CD4-positive, alpha-beta memory T cell (primary cell): Measurements from ENCODE around the gene IPO4. TPM values are rescaled to one million over a fixed set of nuclear protein-coding genes. Genes with fewer than 3 reads are reported as not detected.
A peak's percentile ranks its signal among the peaks of the same experiment; 100 is the strongest.

Source experiments
- CTCF ChIA-PET: fragments of 350-600 bp; sonication (Branson Sonifier 250); formaldehyde crosslinking; loops from one replicate; lab custom pipeline; 2021; ENCODE audit warnings: inconsistent platforms; ENCODE audit not compliant: partially characterized antibody; lab: Charles Lee
- POLR2A ChIA-PET: fragments of 350-600 bp; sonication (Branson Sonifier 250); formaldehyde crosslinking; loops from one replicate; lab custom pipeline; 2021; ENCODE audit not compliant: partially characterized antibody; lab: Charles Lee
- DNase-seq, 5 donors: peaks; one replicate each; pipeline versions ENCODE4 v3.0.0 to v3.0.0-alpha.2; 2020 to 2022; ENCODE audit warnings: mixed read lengths in 1 of 5
- H3K27ac ChIP-seq: one replicate; pipeline ENCODE4 v1.7.0; 2013; ENCODE audit warnings: low read depth, low read length
- H3K27me3 ChIP-seq: 2 replicates; pipeline ENCODE4 v1.7.0; 2013; ENCODE audit warnings: mild to moderate bottlenecking, low read length, moderate library complexity; ENCODE audit not compliant: insufficient read depth
- H3K36me3 ChIP-seq: 2 replicates; pipeline ENCODE4 v1.7.0; 2013; ENCODE audit warnings: mild to moderate bottlenecking, low read length, moderate library complexity; ENCODE audit not compliant: insufficient read depth
- H3K4me1 ChIP-seq: 2 replicates; pipeline ENCODE4 v1.7.0; 2013; ENCODE audit warnings: mild to moderate bottlenecking, low read length, moderate library complexity; ENCODE audit not compliant: insufficient read depth
- H3K4me3 ChIP-seq, 2 donors: one replicate each; pipeline ENCODE4 v1.7.0; 2013; ENCODE audit warnings: low read length in 2 of 2, mild to moderate bottlenecking in 1 of 2
- H3K9me3 ChIP-seq, 2 donors: one replicate each; pipeline ENCODE4 v1.7.0; 2013; ENCODE audit warnings: low read length in 2 of 2, control low read depth in 1 of 2; ENCODE audit not compliant: control insufficient read depth in 1 of 2
- H3K27ac Mint-ChIP-seq, 7 donors: one replicate each; pipeline ENCODE4 v1.8.0; 2020 to 2021; ENCODE audit warnings: mixed read lengths in 7 of 7, mild to moderate bottlenecking in 6 of 7, inconsistent platforms in 3 of 7, moderate library complexity in 3 of 7
- H3K27me3 Mint-ChIP-seq, 2 donors: one replicate each; pipeline ENCODE4 v1.8.0; 2020 to 2021; ENCODE audit warnings: mixed read lengths in 2 of 2
- H3K36me3 Mint-ChIP-seq, 2 donors: one replicate each; pipeline ENCODE4 v1.8.0; 2020 to 2021; ENCODE audit warnings: mixed read lengths in 2 of 2, inconsistent platforms in 1 of 2, mild to moderate bottlenecking in 1 of 2
- H3K4me1 Mint-ChIP-seq, 4 donors: one replicate each; pipeline ENCODE4 v1.8.0; 2020 to 2021; ENCODE audit warnings: mixed read lengths in 4 of 4, mild to moderate bottlenecking in 1 of 4
- H3K4me3 Mint-ChIP-seq, 8 donors: one replicate each; pipeline ENCODE4 v1.8.0; 2020 to 2021; ENCODE audit warnings: mixed read lengths in 8 of 8, mild to moderate bottlenecking in 7 of 8, moderate library complexity in 6 of 8, inconsistent platforms in 3 of 8
- H3K9me3 Mint-ChIP-seq, 8 donors: one replicate each; pipeline ENCODE4 v1.8.0; 2020 to 2021; ENCODE audit warnings: mixed read lengths in 8 of 8, mild to moderate bottlenecking in 5 of 8, inconsistent platforms in 3 of 8, moderate library complexity in 1 of 8
- intact Hi-C: fragments of 100-400 bp; cut with micrococcal nuclease; formaldehyde crosslinking; loops from one replicate; pipeline ENCODE4 v1.15.1; 2023
- polyA plus RNA-seq, 2 donors: library from polyadenylated mRNA; unstranded; fragments of 300-500 nt; fragmentation: Illumina TruSeq; gene quantifications; one replicate each; pipeline ENCODE4 v1.2.3, GENCODE V29; 2021
- total RNA-seq, 2 experiments: library from RNA; stranded (reverse); gene quantifications; one replicate each; pipeline ENCODE4 v1.2.3, GENCODE V29; 2021

Gene IPO4
- total and polyA plus RNA-seq, 4 experiments from 2014 or later = 19.8 to 30.2 (median 21.3) TPM

DNA sequence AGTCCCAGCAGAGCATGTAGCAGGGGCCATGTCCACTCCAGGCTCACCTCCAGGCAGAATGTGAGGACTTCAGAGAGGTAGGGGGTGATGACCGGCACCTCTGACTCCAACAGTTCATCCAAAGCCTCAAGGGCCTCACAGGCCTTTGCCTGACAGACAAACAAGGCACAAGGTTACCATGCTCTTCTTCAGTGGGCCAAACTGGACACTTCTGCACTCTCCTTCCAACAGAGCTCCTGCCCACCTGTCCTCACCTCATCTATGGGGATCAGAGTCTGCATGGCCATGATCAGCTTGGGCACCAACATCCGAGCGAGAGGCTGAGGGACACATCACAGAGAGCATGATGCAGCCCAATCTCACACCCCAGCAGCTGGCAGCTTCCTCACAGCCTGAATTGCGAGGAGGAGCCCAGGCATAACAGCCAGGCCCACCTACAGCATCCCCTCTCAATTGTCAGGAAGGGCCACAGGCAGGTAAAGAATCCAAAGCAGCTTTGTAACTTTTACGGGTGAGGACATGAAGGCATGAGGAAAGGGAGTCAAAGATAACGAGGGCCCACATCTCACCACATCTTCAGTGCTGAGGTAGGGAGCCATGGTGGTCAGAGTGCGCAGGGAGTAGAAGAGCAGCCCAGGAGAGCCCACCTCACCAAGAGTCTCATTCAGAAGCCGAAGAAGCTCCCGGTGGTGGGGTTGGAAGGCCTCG lies 1.6 kb downstream of the IPO4 start:
- Histone ChIP-seq H3K27ac (no peak overlapping the region), H3K4me3 (no peak overlapping the region), H3K4me1 (peaks cover 23% of the 10 kb centered on the region), H3K9me3 (no peaks in the 10 kb centered on the region), H3K36me3 (peaks cover 36% of the 10 kb centered on the region), H3K27me3 (no peaks in the 10 kb centered on the region)
- Mint-ChIP-seq H3K36me3 (peaks cover 8 to 52% of the 10 kb centered on the region in 2 donors), H3K27ac (peak overlapping the region in 6 of 7 donors; percentile 53 to 96 (median 80)), H3K9me3 (no peaks in the 10 kb centered on the region), H3K4me1 (peaks cover 15 to 44% (median 27%) of the 10 kb centered on the region in 4 donors), H3K27me3 (no peaks in the 10 kb centered on the region), H3K4me3 (peak overlapping the region; percentile 36 to 96 (median 70))
- ChIA-PET POLR2A (interaction anchor here (1.0 to 5.6 kb wide), 9 partner anchors 9 to 73 kb away, joined by 3 to 75 read pairs (median 22); partner anchors contain the start of genes CHMP4A, DCAF11, IRF9 and MDP1), CTCF (interaction anchor here (0.8 to 3.9 kb wide), 3 partner anchors 25 to 29 kb away, joined by 3 to 15 read pairs (median 11); partner anchors contain the start of genes CHMP4A, IRF9 and MDP1)
- intact Hi-C loops = no loop called here
- DNase-seq = no peak

DNA sequence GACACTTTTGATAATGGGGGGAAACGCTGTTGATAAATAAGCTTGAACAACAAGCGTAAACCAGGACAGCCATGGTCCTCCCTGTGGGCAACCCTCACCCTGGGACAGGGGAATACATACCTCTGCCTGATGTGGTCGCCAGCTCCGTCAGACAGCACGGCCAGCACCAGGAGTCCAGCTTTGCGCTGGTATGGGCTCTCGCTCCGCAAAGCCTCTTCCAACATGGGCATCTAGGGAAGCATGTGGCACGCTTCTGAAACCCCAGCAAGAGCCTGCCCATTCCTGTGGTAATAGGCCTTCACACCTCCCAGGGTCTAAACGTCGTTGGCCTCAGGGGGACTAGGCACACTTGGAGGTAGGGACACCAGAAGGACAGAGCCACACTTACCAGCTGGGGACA lies 2.9 kb downstream of the IPO4 start:
- H3K36me3 ChIP-seq = peaks cover 39% of the 10 kb centered on the region
- no peaks in the 10 kb centered on the region for H3K27me3 Mint-ChIP-seq
- intact Hi-C loops = no loop called here
- peaks cover 17 to 42% (median 26%) of the 10 kb centered on the region in 4 donors for H3K4me1 Mint-ChIP-seq
- no peak overlapping the region for H3K4me3 ChIP-seq
- no peaks in the 10 kb centered on the region for H3K27me3 ChIP-seq
- no peak for DNase-seq
- H3K27ac ChIP-seq = no peak overlapping the region
- H3K4me3 Mint-ChIP-seq = no peak overlapping the region
- H3K9me3 ChIP-seq = no peaks in the 10 kb centered on the region
- H3K9me3 Mint-ChIP-seq = no peaks in the 10 kb centered on the region
- ChIA-PET POLR2A (interaction anchor here (0.8 to 5.6 kb wide), 7 partner anchors 10 to 71 kb away, joined by 3 to 75 read pairs (median 5); partner anchors contain the start of genes CHMP4A, DCAF11, IRF9 and NRL), CTCF (interaction anchor here (1.0 to 1.8 kb wide), 6 partner anchors 21 to 148 kb away, joined by 3 to 4 read pairs (median 4); partner anchors contain the start of genes DCAF11, IRF9 and NRL)
- H3K4me1 ChIP-seq = peaks cover 23% of the 10 kb centered on the region
- peak overlapping the region in 3 of 7 donors; percentile 42 to 64 (median 60) for H3K27ac Mint-ChIP-seq
- peaks cover 11 to 56% of the 10 kb centered on the region in 2 donors for H3K36me3 Mint-ChIP-seq

DNA sequence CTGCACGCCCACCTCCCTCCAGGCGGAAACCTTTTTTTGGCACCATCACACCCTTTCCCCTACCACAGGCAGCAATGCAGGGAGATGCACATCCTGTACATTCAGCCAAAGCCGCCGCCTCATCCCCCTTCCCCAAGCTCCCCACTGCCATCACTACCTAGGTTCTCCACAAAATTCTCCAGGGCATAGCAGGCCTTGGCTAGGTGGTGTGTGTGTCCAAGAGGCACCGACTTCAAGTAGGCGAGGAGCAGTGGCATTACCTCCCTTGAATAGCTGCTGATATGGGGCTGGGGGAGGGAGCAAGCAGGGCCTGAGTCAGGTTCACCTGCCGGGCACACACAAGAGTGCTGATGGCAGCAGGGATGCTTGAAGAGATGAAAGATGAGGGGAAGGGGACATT lies 3.6 kb downstream of the IPO4 start:
- peaks cover 23% of the 10 kb centered on the region for H3K4me1 ChIP-seq
- CTCF ChIA-PET = interaction anchor here (1.0 to 1.8 kb wide), 6 partner anchors 20 to 149 kb away, joined by 3 to 4 read pairs (median 4); partner anchors contain the start of genes DCAF11, IRF9 and NRL
- POLR2A ChIA-PET = interaction anchor here (0.8 to 5.6 kb wide), 5 partner anchors 23 to 70 kb away, joined by 3 to 75 read pairs (median 5); partner anchors contain the start of genes CHMP4A, DCAF11, IRF9 and NRL
- H3K36me3 Mint-ChIP-seq = peaks cover 16 to 58% of the 10 kb centered on the region in 2 donors
- no peaks in the 10 kb centered on the region for H3K27me3 ChIP-seq
- H3K4me1 Mint-ChIP-seq = peaks cover 18 to 38% (median 25%) of the 10 kb centered on the region in 4 donors
- H3K27me3 Mint-ChIP-seq = no peaks in the 10 kb centered on the region
- H3K27ac Mint-ChIP-seq = peak overlapping the region in 2 of 7 donors; percentile 22 to 60
- H3K4me3 ChIP-seq = no peak overlapping the region
- no peak for DNase-seq
- H3K27ac ChIP-seq = no peak overlapping the region
- H3K36me3 ChIP-seq = peaks cover 42% of the 10 kb centered on the region
- intact Hi-C loops = no loop called here
- no peaks in the 10 kb centered on the region for H3K9me3 ChIP-seq
- H3K4me3 Mint-ChIP-seq = no peak overlapping the region
- no peaks in the 10 kb centered on the region for H3K9me3 Mint-ChIP-seq

GRCh38 chr14:24184104-24184970 lies 4.3 kb downstream of the IPO4 start:
- Histone ChIP-seq H3K4me1 (peaks cover 22% of the 10 kb centered on the region), H3K36me3 (peaks cover 48% of the 10 kb centered on the region), H3K4me3 (no peak overlapping the region), H3K9me3 (no peaks in the 10 kb centered on the region), H3K27ac (no peak overlapping the region), H3K27me3 (no peaks in the 10 kb centered on the region)
- CTCF ChIA-PET = interaction anchor here (0.7 to 1.8 kb wide), 4 partner anchors 19 to 247 kb away, joined by 3 to 4 read pairs (median 4); partner anchors contain the start of gene IRF9
- Mint-ChIP-seq H3K27me3 (no peaks in the 10 kb centered on the region), H3K9me3 (no peaks in the 10 kb centered on the region), H3K27ac (no peak overlapping the region), H3K4me3 (no peak overlapping the region), H3K4me1 (peaks cover 14 to 33% (median 22%) of the 10 kb centered on the region in 4 donors), H3K36me3 (peaks cover 18 to 62% of the 10 kb centered on the region in 2 donors)
- intact Hi-C loops = no loop called here
- POLR2A ChIA-PET = interaction anchor here (1.2 to 5.6 kb wide), 4 partner anchors 11 to 36 kb away, joined by 3 to 75 read pairs (median 24); partner anchors contain the start of genes CHMP4A, IRF9, PSME2 and RNF31
- DNase-seq = peak in 1 of 5 donors; percentile 32

GRCh38 chr14:24183014-24183481 lies 5.6 kb downstream of the IPO4 start:
- DNase-seq = no peak
- peak overlapping the region in 3 of 7 donors; percentile 41 to 59 (median 57) for H3K27ac Mint-ChIP-seq
- ChIA-PET POLR2A (interaction anchor here (0.8 kb wide), 1 partner anchor 12 kb away, joined by 3 read pairs; the partner anchor contains the start of gene TM9SF1), CTCF (interaction anchor here (0.9 kb wide), 1 partner anchor 75 kb away, joined by 3 read pairs; no protein-coding TSS in a partner anchor)
- H3K4me1 Mint-ChIP-seq = peaks cover 11 to 23% (median 15%) of the 10 kb centered on the region in 4 donors
- no peaks in the 10 kb centered on the region for H3K9me3 Mint-ChIP-seq
- Histone ChIP-seq H3K27me3 (no peaks in the 10 kb centered on the region), H3K36me3 (peaks cover 57% of the 10 kb centered on the region), H3K9me3 (no peaks in the 10 kb centered on the region), H3K27ac (no peak overlapping the region), H3K4me1 (peaks cover 13% of the 10 kb centered on the region), H3K4me3 (no peak overlapping the region)
- intact Hi-C loops = no loop called here
- peaks cover 19 to 61% of the 10 kb centered on the region in 2 donors for H3K36me3 Mint-ChIP-seq
- no peaks in the 10 kb centered on the region for H3K27me3 Mint-ChIP-seq
- H3K4me3 Mint-ChIP-seq = no peak overlapping the region

DNA sequence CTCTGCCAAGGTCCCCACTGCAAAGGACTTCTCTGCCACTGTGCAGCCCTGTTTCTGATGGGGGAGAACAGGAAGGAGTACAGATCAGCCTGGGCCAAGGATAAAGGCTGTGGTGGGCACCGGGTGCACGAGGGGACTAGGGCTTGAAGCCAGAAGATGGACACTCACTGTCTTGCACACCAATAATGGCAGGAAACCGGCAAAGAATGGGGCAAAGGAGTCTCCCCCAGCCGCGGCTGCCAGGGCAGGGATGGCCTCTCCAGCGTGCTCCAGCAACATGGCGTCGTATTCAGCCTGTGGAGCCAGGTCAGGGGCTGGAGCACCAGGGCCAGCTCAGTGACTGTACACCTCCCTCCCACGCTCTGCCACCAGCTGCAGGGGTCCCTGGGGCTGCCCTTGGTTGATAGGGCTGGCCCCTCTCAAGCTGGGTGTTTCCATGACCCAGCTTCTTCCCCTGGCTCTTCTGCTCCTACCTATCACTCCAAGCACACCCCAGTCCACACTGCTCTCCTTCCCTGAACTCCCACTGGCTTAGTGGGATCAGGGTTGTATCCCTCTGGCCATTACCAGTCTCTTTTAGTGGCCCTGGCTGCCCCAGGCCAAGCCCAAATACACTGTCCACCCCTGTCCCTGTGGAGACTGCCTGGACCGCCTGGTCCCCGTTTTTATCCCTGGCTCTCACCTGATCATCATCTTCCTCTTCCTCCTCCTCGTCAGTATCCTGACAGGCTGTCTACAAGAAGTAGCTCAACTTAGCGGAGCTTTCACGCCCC lies 6.3 kb downstream of the IPO4 start:
- CTCF ChIA-PET = interaction anchor here (0.9 to 1.4 kb wide), 2 partner anchors 73 to 75 kb away, joined by 3 read pairs; no protein-coding TSS in a partner anchor

More for the DNA sequence above, 6.3 kb downstream of the IPO4 start:
- Mint-ChIP-seq H3K4me3 (peak overlapping the region in 2 of 8 donors; percentile 3 to 57), H3K9me3 (no peaks in the 10 kb centered on the region), H3K27ac (peak overlapping the region; percentile 29 to 83 (median 63)), H3K4me1 (peaks cover 5 to 16% (median 8%) of the 10 kb centered on the region in 4 donors), H3K27me3 (no peaks in the 10 kb centered on the region), H3K36me3 (peaks cover 19 to 63% of the 10 kb centered on the region in 2 donors)
- no peak for DNase-seq
- Histone ChIP-seq H3K27me3 (no peaks in the 10 kb centered on the region), H3K9me3 (no peaks in the 10 kb centered on the region), H3K4me3 (no peak overlapping the region), H3K36me3 (peaks cover 63% of the 10 kb centered on the region), H3K27ac (no peak overlapping the region), H3K4me1 (peaks cover 6% of the 10 kb centered on the region)
- intact Hi-C loops = no loop called here
- POLR2A ChIA-PET = interaction anchor here (1.1 to 1.4 kb wide), 4 partner anchors 13 to 101 kb away, joined by 3 to 4 read pairs (median 4); partner anchors contain the start of genes MDP1 and TM9SF1
